ENCODE measurements around the gene SLC35B4.

The SLC35B4 gene

DNA sequence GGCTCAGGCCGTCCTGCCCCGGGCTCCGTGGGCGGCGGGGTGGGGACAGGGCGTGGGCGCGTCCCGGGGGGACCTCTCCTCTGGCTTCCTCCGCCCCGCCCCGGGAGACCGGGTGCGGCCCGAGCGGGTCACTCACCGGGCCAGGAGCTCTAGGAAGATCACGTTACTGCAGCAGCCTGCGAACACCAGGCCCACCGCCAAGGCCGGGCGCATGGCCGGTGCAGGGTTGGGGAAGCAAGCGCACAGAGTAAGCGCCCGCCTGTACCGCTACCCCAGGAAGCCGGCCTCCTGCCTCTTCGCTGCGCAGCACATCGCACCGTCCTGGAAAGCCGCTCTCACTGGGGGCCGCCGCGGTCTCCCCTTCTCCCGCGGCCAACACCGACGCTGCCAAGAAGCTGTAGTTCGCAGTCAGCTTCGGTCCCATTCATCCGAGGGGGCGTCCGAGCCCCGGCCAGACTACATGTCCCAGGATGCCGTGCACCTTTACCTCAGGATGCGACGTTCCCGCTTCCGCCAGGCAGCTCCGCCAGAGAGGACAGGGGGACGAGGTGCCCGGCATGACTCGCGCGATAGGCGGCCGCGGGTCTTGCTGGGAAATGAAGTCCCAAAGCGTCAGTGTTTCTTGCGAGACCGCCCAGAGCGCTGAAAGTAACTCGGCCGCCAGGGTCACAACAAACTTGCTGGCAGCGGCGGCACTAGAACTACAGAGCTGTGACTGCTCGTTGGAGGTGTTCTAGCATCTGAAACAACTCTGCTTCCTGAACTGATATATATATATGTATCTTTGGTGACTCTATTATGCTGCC, at the start of gene SLC35B4:
TSS of gene SLC35B4 (minus strand) at position 392 of the 806 bp plus-strand sequence. CDS start at position 213, 179 bp downstream.
- TF ChIP-seq REST (IDR thresholded peaks at IDR 0.05; ENCODE audit: low read depth) = no peak
- TF ChIP-seq TEAD4 (IDR thresholded peaks at IDR 0.05) = no peak
- TF ChIP-seq, protein P1, sequence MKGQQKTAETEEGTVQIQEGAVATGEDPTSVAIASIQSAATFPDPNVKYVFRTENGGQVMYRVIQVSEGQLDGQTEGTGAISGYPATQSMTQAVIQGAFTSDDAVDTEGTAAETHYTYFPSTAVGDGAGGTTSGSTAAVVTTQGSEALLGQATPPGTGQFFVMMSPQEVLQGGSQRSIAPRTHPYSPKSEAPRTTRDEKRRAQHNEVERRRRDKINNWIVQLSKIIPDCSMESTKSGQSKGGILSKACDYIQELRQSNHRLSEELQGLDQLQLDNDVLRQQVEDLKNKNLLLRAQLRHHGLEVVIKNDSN (IDR thresholded peaks at IDR 0.05) = 0 out of 2 replicates have a peak, but pooled peaks have one; percentile 32
- TF ChIP-seq YY1 (IDR thresholded peaks at IDR 0.05; ENCODE audit: low read depth) = peak; percentile 73; the same call in 1 of the 2 replicates
- TF ChIP-seq TCF12 (IDR thresholded peaks at IDR 0.05; ENCODE audit: low read depth) = peak; percentile 47
- peak; percentile 33; the same call in 1 of the 2 replicates for TF ChIP-seq ZBTB7A (IDR thresholded peaks at IDR 0.05; ENCODE audit: low read depth)
- 0 out of 2 replicates have a peak, but pooled peaks have one; percentile 62 for TF ChIP-seq EGR1 (IDR thresholded peaks at IDR 0.05)
- TF ChIP-seq RAD21 (IDR thresholded peaks at IDR 0.05; ENCODE audit: low read depth) = no peak
- peak; percentile 29; the same call in 1 of the 2 replicates for TF ChIP-seq NFIC (IDR thresholded peaks at IDR 0.05)
- no peak for TF ChIP-seq FOXM1 (IDR thresholded peaks at IDR 0.05; ENCODE audit: borderline replicate concordance, low read depth)
- TF ChIP-seq CEBPB (IDR thresholded peaks at IDR 0.05) = no peak; the same call in 1 of the 2 replicates
- TF ChIP-seq TAF1 (IDR thresholded peaks at IDR 0.05; ENCODE audit: low read depth) = peak; percentile 59
- peak; percentile 64 for TF ChIP-seq MAX (IDR thresholded peaks at IDR 0.05)
- peak; percentile 88 for TF ChIP-seq CREB1 (IDR thresholded peaks at IDR 0.05; ENCODE audit: low read depth)
- TF ChIP-seq EP300 (IDR thresholded peaks at IDR 0.05; ENCODE audit: borderline replicate concordance) = no peak

- no peak for TF ChIP-seq FOXM1 (IDR thresholded peaks at IDR 0.05; ENCODE audit: borderline replicate concordance, low read depth)
- no peak for TF ChIP-seq RAD21 (IDR thresholded peaks at IDR 0.05; ENCODE audit: low read depth)
- TF ChIP-seq CREB1 (IDR thresholded peaks at IDR 0.05; ENCODE audit: low read depth) = no peak
- no peak for TF ChIP-seq MAX (IDR thresholded peaks at IDR 0.05)
- no peak for TF ChIP-seq YY1 (IDR thresholded peaks at IDR 0.05; ENCODE audit: low read depth)
- no peak for TF ChIP-seq EP300 (IDR thresholded peaks at IDR 0.05; ENCODE audit: borderline replicate concordance)
- TF ChIP-seq TAF1 (IDR thresholded peaks at IDR 0.05; ENCODE audit: low read depth) = no peak
- TF ChIP-seq, protein P1 (IDR thresholded peaks at IDR 0.05) = no peak
- TF ChIP-seq TEAD4 (IDR thresholded peaks at IDR 0.05) = no peak
- TF ChIP-seq CEBPB (IDR thresholded peaks at IDR 0.05) = no peak
- no peak for TF ChIP-seq TCF12 (IDR thresholded peaks at IDR 0.05; ENCODE audit: low read depth)
These were observed 49.8 kb upstream of the SLC35B4 start for GRCh38 chr7:134366481-134366880.

GRCh38 chr7:134365341-134366054, 48.8 kb upstream of the SLC35B4 start:
- TF ChIP-seq CEBPB (IDR thresholded peaks at IDR 0.05) (no peak), CREB1 (IDR thresholded peaks at IDR 0.05; ENCODE audit: low read depth) (no peak), MAX (IDR thresholded peaks at IDR 0.05) (no peak), YY1 (IDR thresholded peaks at IDR 0.05; ENCODE audit: low read depth) (no peak), FOXM1 (IDR thresholded peaks at IDR 0.05; ENCODE audit: borderline replicate concordance, low read depth) (no peak), NFIC (IDR thresholded peaks at IDR 0.05) (no peak)
- TF ChIP-seq, protein P1 (IDR thresholded peaks at IDR 0.05) = no peak

DNA sequence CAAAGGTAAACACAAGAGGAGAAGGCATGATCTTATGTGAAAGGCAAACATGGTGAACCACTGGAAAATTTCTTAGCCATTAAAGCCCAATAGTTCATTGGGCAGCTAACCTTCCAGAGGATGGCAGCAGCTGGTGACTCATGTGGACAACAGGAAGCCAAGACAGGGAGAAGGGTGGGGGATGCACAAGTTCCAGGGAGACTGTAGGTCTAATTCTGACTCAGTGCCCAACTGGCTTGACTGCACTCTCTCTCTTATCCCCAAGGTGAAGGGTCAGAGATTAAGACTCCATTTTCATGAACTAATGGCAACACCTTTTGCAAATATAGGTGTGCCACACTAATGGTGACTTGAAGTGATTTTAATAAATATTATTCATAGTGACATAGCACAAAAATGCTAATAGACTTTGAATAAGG, 47.9 kb upstream of the SLC35B4 start:
- TF ChIP-seq REST (IDR thresholded peaks at IDR 0.05; ENCODE audit: low read depth) = no peak
- no peak for TF ChIP-seq RAD21 (IDR thresholded peaks at IDR 0.05; ENCODE audit: low read depth)
- no peak for TF ChIP-seq EP300 (IDR thresholded peaks at IDR 0.05; ENCODE audit: borderline replicate concordance)
- no peak for TF ChIP-seq TEAD4 (IDR thresholded peaks at IDR 0.05)
- no peak for TF ChIP-seq CEBPB (IDR thresholded peaks at IDR 0.05)
- no peak for TF ChIP-seq EGR1 (IDR thresholded peaks at IDR 0.05)
- no peak for TF ChIP-seq FOXM1 (IDR thresholded peaks at IDR 0.05; ENCODE audit: borderline replicate concordance, low read depth)
- no peak for TF ChIP-seq YY1 (IDR thresholded peaks at IDR 0.05; ENCODE audit: low read depth)
- TF ChIP-seq TCF12 (IDR thresholded peaks at IDR 0.05; ENCODE audit: low read depth) = no peak
- TF ChIP-seq CREB1 (IDR thresholded peaks at IDR 0.05; ENCODE audit: low read depth) = no peak
